ENCODE measurements around the gene PFN3. TPM values are rescaled to one million over a fixed set of nuclear protein-coding genes. Genes with fewer than 3 reads are reported as not detected.
"Not testable (repeated sequence)": the region's sequence is repeated elsewhere in the genome, so short reads cannot be mapped to it uniquely, and the experiment has no call there.

PFN3 gene
- total RNA-seq, 1 donor, result not detected

DNA sequence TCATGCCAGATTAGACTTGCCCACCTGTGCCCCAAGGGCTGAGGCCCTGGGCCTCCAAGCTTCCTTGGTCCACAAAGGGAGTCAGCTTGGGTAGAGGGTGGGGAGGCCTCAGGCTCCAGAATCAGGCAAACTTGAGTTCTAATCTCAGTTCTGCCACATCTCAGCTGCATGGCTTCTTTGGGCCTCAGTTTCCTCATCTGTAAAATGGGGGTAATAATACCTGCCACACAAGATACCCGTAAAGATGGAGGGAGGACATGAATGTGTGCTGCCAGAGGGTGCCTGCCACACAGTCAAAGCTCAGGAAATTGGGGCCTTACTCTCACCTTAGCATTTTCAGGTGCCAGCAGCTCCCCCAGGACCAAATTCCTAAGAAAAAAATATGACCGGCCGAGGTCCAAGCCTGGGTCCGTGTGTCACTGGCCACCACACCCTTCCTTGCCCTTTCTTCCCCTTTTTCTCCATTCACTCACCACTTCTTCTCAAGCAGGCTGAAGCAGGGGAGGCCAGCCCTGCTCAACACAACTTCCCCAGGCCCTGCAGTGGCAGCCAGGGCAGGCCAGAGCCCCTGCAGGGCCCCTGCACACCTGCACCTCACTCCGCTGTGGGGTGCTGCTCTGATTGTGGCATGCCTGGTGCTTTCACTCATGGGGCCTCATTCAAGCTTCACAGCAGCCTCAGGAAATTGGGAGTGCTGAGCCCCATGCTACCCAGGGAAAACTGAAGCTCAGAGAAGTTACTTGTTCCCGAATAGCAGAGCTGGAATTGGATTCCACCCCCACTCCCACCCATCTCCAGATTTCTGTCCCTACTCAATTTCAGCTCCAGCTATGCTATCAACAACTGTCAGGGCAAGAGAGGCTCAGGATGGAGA, 38.8 kb downstream of the PFN3 start:
- TF ChIP-seq, protein P1, sequence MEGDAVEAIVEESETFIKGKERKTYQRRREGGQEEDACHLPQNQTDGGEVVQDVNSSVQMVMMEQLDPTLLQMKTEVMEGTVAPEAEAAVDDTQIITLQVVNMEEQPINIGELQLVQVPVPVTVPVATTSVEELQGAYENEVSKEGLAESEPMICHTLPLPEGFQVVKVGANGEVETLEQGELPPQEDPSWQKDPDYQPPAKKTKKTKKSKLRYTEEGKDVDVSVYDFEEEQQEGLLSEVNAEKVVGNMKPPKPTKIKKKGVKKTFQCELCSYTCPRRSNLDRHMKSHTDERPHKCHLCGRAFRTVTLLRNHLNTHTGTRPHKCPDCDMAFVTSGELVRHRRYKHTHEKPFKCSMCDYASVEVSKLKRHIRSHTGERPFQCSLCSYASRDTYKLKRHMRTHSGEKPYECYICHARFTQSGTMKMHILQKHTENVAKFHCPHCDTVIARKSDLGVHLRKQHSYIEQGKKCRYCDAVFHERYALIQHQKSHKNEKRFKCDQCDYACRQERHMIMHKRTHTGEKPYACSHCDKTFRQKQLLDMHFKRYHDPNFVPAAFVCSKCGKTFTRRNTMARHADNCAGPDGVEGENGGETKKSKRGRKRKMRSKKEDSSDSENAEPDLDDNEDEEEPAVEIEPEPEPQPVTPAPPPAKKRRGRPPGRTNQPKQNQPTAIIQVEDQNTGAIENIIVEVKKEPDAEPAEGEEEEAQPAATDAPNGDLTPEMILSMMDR (IDR thresholded peaks at IDR 0.05; ENCODE audit: insufficient read depth, low read depth, low read length), result no peak
- no peak for DNase-seq (ENCODE audit: low read depth)
- no peak overlapping the region for H3K4me3 ChIP-seq (ENCODE audit: low read depth, low read length)

DNA sequence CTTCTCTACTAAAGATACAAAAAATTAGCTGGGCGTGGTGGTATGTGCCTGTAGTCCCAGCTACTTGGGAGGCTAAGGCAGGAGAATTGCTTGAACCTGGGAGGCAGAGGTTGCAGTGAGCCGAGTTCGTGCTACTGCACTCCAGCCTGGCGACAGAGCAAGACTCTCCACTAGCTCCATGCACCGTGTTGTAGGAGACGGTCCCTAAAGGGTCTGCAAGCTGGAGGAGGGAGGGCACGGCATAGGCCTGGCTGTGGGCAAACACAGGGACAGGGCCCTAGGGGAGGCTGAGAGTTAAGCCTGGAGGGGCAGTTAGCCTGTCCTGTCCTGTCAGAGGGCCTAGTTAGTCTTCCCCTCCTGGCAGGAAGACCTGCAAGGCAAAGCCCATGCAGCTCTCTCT, 39.7 kb downstream of the PFN3 start:
- not testable (repeated sequence) for H3K4me3 ChIP-seq (ENCODE audit: low read depth, low read length); DNase-seq (ENCODE audit: low read depth)

DNA sequence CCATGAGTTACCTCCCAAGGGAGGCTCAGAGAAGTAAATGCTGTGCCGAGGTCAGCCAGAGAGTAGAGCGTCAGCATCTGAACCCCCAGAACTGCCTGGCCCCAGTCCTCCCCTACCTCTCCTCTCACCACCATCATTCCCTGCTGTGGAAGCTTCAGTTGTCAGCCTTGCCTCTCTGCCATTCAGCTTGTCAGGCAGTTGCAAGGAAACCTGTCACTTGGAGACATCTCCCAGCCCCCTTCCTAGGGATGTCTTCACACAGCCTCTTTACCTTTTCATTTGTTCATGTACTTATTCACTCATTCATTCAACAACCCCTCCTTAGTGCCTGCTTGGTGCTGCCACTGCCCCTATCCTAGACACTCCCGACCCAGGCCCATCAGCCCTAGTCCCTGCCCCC, 40.6 kb downstream of the PFN3 start:
- H3K4me3 ChIP-seq (ENCODE audit: low read depth, low read length), result no peak overlapping the region
- DNase-seq (ENCODE audit: low read depth), result no peak
- TF ChIP-seq, protein P1 (IDR thresholded peaks at IDR 0.05; ENCODE audit: insufficient read depth, low read depth, low read length), result no peak

DNA sequence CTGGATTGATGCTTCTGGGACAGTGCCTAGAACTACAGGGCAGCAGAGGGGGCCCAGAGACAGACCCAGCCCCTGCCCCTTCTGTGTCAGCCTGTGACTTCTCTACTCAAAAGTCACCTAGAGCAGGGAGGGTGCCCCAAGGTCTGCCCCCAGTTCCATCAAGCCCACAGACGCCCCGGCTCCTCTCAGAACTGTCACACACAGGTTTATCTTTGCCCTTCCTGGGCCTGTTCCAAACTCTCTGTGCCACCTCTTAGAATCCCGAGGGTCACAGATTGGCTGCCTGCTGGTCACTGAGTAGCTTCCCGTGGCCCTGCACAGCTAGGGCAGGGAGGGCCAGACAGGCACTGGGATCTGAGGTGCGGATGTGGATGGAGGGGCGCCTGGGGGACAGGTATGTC, 41.0 kb downstream of the PFN3 start:
- TF ChIP-seq, protein P1 (IDR thresholded peaks at IDR 0.05; ENCODE audit: insufficient read depth, low read depth, low read length), result no peak
- H3K4me3 ChIP-seq (ENCODE audit: low read depth, low read length), result no peak overlapping the region
- no peak for DNase-seq (ENCODE audit: low read depth)

DNA sequence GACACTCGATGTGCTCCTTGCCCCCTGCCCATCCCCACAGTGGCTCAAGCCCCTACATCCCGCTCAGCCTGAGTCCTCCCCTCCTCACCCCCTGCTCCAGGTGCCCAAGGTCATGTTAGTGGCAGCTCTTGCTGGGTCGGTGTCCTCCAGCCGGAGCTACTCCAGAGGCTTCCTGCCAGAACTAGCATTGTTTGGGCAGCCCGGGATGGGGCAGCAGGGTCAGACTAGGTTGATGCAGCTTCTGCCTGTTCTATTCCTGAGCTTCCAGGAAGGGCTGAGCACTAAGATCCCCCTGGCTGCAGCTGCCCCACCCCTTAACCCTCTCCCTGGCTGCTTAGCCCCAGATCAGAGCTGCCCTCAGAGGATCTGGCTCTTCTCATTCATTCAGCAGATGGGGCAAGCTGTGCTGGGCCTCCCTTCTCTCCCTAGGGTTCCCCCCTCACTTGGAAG, 42.1 kb downstream of the PFN3 start:
- H3K4me3 ChIP-seq (ENCODE audit: low read depth, low read length), result no peak overlapping the region
- TF ChIP-seq, protein P1 (IDR thresholded peaks at IDR 0.05; ENCODE audit: insufficient read depth, low read depth, low read length), result no peak
- no peak for DNase-seq (ENCODE audit: low read depth)

DNA sequence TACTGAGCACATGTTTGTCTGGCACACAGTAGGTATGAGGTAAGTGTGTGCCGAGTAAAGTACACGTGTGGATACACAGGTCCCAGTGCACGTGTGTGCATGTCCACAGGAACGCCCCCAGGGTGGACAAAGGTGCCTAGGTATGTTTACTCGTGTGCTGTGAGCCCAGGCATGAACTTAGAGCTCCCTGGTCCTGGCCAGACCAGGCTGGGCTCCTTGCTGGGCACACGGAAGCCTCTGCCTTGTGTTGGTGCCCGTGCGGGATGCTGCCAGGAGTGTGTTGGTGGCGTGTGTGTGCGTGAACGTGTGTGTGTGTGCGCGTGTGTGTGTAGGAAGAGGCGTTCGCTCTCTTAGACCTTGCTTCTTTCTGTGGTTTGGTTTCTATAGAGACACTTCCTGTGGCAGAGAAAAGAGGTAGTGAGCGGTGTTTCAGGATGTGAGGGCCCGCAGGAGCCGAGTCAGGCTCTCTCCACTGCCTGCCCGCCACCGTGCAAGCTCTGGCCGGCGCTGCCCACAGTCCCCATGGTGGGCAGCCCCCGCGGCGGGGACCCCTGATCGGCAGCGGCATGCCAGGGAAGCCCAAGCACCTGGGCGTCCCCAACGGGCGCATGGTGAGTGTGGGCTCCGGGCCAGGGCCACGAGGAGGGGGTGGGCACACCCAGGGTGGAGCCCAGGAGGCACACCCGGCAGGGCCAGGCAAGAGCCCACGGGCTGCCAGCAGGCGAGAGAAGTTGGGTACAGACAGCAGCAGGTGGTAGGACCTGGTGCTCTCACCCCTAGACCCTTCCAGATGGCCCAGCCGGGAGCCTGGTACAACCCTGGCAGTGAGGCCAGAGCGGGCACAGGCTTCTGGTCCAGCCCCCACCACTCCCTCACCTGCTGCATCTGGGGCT, 42.8 kb downstream of the PFN3 start, which contains the start of gene RGS14:
Gene RGS14, plus strand, starts transcription at position 466 of the 893 bp plus-strand sequence. Its CDS starts 101 bp downstream, at position 567.
- DNase-seq (ENCODE audit: low read depth), result peak; percentile 24
- TF ChIP-seq, protein P1 (IDR thresholded peaks at IDR 0.05; ENCODE audit: insufficient read depth, low read depth, low read length), result no peak
- H3K4me3 ChIP-seq (ENCODE audit: low read depth, low read length), result no peak within 1 kb of the TSS

DNA sequence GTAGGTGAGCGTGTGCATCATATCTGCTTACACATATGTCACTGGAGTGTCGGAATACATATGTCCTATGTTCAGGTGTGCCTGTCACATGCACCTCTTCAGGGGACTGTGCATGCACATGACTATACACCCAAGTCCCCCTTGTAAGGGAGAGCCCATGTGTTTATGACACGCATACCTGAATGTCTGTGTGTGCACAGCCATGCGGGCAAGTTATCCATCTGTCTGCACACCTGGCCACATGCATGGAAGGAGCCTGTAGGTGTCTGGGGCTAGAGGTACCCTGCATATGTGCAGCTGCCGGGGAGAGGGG, 43.4 kb downstream of the PFN3 start:
- DNase-seq (ENCODE audit: low read depth), result no peak
- no peak overlapping the region for H3K4me3 ChIP-seq (ENCODE audit: low read depth, low read length)
- TF ChIP-seq, protein P1 (IDR thresholded peaks at IDR 0.05; ENCODE audit: insufficient read depth, low read depth, low read length), result no peak

Measured in fibroblast of villous mesenchyme (primary cell).